NCI-H82 (cell line): Measurements from ENCODE around the gene PLIN5.

Source experiments
- DNase-seq: peaks from one replicate; lab custom pipeline; 2025; lab: John Stamatoyannopoulos, UW

The PLIN5 gene

GRCh38 chr19:4504891-4505569 lies 30.0 kb downstream of the PLIN5 start:
- no peak for DNase-seq

GRCh38 chr19:4504297-4504701 lies 30.7 kb downstream of the PLIN5 start:
- DNase-seq: no peak

GRCh38 chr19:4503825-4504170 lies 31.2 kb downstream of the PLIN5 start:
- DNase-seq: no peak

- no peak for DNase-seq
These were observed 31.7 kb downstream of the PLIN5 start for GRCh38 chr19:4503132-4503824.

GRCh38 chr19:4502282-4503131 lies 32.5 kb downstream of the PLIN5 start:
- DNase-seq: no peak

- DNase-seq: no peak
These were observed 33.3 kb downstream of the PLIN5 start for GRCh38 chr19:4501691-4502090.

GRCh38 chr19:4500841-4501591 lies 34.0 kb downstream of the PLIN5 start:
- DNase-seq: no peak

- no peak for DNase-seq
These were observed 35.2 kb downstream of the PLIN5 start for GRCh38 chr19:4499855-4500254.

- no peak for DNase-seq
These were observed 35.7 kb downstream of the PLIN5 start for GRCh38 chr19:4499318-4499717.

GRCh38 chr19:4498694-4499093 lies 36.3 kb downstream of the PLIN5 start:
- no peak for DNase-seq

GRCh38 chr19:4497770-4498389 lies 37.1 kb downstream of the PLIN5 start:
- no peak for DNase-seq

- no peak for DNase-seq
These were observed 38.7 kb downstream of the PLIN5 start for GRCh38 chr19:4496304-4496703.

GRCh38 chr19:4495471-4495870 lies 39.6 kb downstream of the PLIN5 start:
- no peak for DNase-seq

- DNase-seq: no peak
These were observed 40.3 kb downstream of the PLIN5 start for GRCh38 chr19:4494691-4495064.

- no peak for DNase-seq
These were observed 40.9 kb downstream of the PLIN5 start for GRCh38 chr19:4493929-4494690.

GRCh38 chr19:4493104-4493928 lies 41.7 kb downstream of the PLIN5 start:
- DNase-seq: no peak

- DNase-seq: no peak
These were observed 42.5 kb downstream of the PLIN5 start for GRCh38 chr19:4492337-4493103.

- DNase-seq: no peak
These were observed 43.6 kb downstream of the PLIN5 start for GRCh38 chr19:4491446-4491845.

GRCh38 chr19:4488496-4488895 lies 46.5 kb downstream of the PLIN5 start:
- no peak for DNase-seq
